Left colon (tissue), 2 donors: Measurements from ENCODE around the gene KCNAB2. TPM values are rescaled to one million over a fixed set of nuclear protein-coding genes. Genes with fewer than 3 reads are reported as not detected.
A peak's percentile ranks its signal among the peaks of the same experiment; 100 is the strongest.

Experiments used
- ATAC-seq: fragments of 200-7000 bp; cut with Tn5 transposase; one replicate; pipeline ENCODE4 v1.9.1; 2020; ENCODE audit warnings: mild to moderate bottlenecking, moderate library complexity
- DNase-seq, 2 donors: peaks; one replicate each; pipeline ENCODE4 v3.0.0-alpha.2; 2020
- intact Hi-C, 2 donors: fragments of 100-400 bp; cut with DNase I in 1 of 2; cut with micrococcal nuclease in 1 of 2; formaldehyde crosslinking; loops; one replicate each; pipeline versions ENCODE4 v1.11.2 to v1.14.0; 2022; cut with DNase I, micrococcal nuclease
- total RNA-seq, 2 donors: library from RNA; stranded (reverse); fragmentation: NEBNext Ultra II Directional; extraction: Animal tissue kit (Norgen Biotek cat#: 25700); gene quantifications; one replicate each; pipeline ENCODE4 v1.2.1, GENCODE V29; 2021
- donor health status: DM: no; HTN: no; CAD: no.
- donor health status: DM: yes; HTN: yes; CAD: no.

Gene KCNAB2
- total RNA-seq, 2 donors from 2014 or later, result 4.2 to 7.5 TPM

GRCh38 chr1:6113745-6114144, 68.1 kb downstream of the KCNAB2 start:
- intact Hi-C loops, result no loop called here
- ATAC-seq (no peak), DNase-seq (no peak)

- intact Hi-C loops, result no loop called here
- DNase-seq, result no peak
- ATAC-seq, result no peak
Observed at GRCh38 chr1:6116137-6116536, 70.4 kb downstream of the KCNAB2 start.

GRCh38 chr1:6117064-6117463, 71.4 kb downstream of the KCNAB2 start:
- DNase-seq (no peak), ATAC-seq (no peak)
- intact Hi-C loops, result no loop called here

GRCh38 chr1:6117624-6118023, 71.9 kb downstream of the KCNAB2 start:
- intact Hi-C loops, result no loop called here
- DNase-seq (no peak), ATAC-seq (no peak)

- intact Hi-C loops, result no loop called here
- DNase-seq (no peak), ATAC-seq (no peak)
Observed at GRCh38 chr1:6118415-6118814, 72.7 kb downstream of the KCNAB2 start.

- ATAC-seq, result no peak
- DNase-seq, result no peak
- intact Hi-C loops, result no loop called here
Observed at GRCh38 chr1:6121021-6121421, 75.3 kb downstream of the KCNAB2 start.

GRCh38 chr1:6121651-6122370, 76.1 kb downstream of the KCNAB2 start:
- no peak for ATAC-seq
- no peak for DNase-seq
- intact Hi-C loops, result no loop called here

- DNase-seq (no peak), ATAC-seq (no peak)
- intact Hi-C loops, result no loop called here
Observed at GRCh38 chr1:6123083-6123482, 77.4 kb downstream of the KCNAB2 start.

GRCh38 chr1:6123816-6124215, 78.1 kb downstream of the KCNAB2 start:
- intact Hi-C loops, result no loop called here
- DNase-seq (no peak), ATAC-seq (no peak)

- no peak for ATAC-seq
- DNase-seq, result no peak
Observed at GRCh38 chr1:6124341-6124740, 78.7 kb downstream of the KCNAB2 start.

GRCh38 chr1:6124746-6125365, 79.2 kb downstream of the KCNAB2 start:
- ATAC-seq (no peak), DNase-seq (no peak)
- intact Hi-C loops, result no loop called here

More at GRCh38 chr1:6124341-6124740, 78.7 kb downstream of the KCNAB2 start:
- intact Hi-C loops, result no loop called here

- intact Hi-C loops, result no loop called here
- no peak for DNase-seq
Observed at GRCh38 chr1:6125366-6125765, 79.7 kb downstream of the KCNAB2 start.

GRCh38 chr1:6126028-6126427, 80.3 kb downstream of the KCNAB2 start:
- ATAC-seq (no peak), DNase-seq (no peak)
- intact Hi-C loops, result no loop called here

More at GRCh38 chr1:6125366-6125765, 79.7 kb downstream of the KCNAB2 start:
- no peak for ATAC-seq

- intact Hi-C loops, result no loop called here
Observed at GRCh38 chr1:6126521-6127067, 80.9 kb downstream of the KCNAB2 start.

GRCh38 chr1:6127587-6128163, 82.0 kb downstream of the KCNAB2 start:
- ATAC-seq (peak; percentile 98), DNase-seq (peak; percentile 85 to 91)
- intact Hi-C loops, result no loop called here

More at GRCh38 chr1:6126521-6127067, 80.9 kb downstream of the KCNAB2 start:
- ATAC-seq (no peak), DNase-seq (no peak)

- intact Hi-C loops, result no loop called here
- DNase-seq (no peak), ATAC-seq (no peak)
Observed at GRCh38 chr1:6128276-6129081, 82.8 kb downstream of the KCNAB2 start.

GRCh38 chr1:6129313-6129712, 83.6 kb downstream of the KCNAB2 start:
- intact Hi-C loops, result no loop called here
- DNase-seq (peak in 1 of 2 donors; percentile 22), ATAC-seq (peak; percentile 57)

- intact Hi-C loops, result no loop called here
- DNase-seq (no peak), ATAC-seq (no peak)
Observed at GRCh38 chr1:6130036-6130435, 84.3 kb downstream of the KCNAB2 start.

GRCh38 chr1:6130596-6130995, 84.9 kb downstream of the KCNAB2 start:
- intact Hi-C loops, result no loop called here
- no peak for DNase-seq
- no peak for ATAC-seq
